ENCODE measurements around the gene KANSL2. TPM values are rescaled to one million over a fixed set of nuclear protein-coding genes. Genes with fewer than 3 reads are reported as not detected.

KANSL2 gene
- total RNA-seq, 1 donor from 2014 or later = 70.3 TPM

- peaks cover 11% of the 10 kb centered on the region for H3K36me3 ChIP-seq (ENCODE audit: control insufficient read depth, insufficient read depth, low read length)
- FAIRE-seq (no peak), DNase-seq (ENCODE audit: low read depth) (no peak)
- no peak for TF ChIP-seq CTCF (IDR thresholded peaks at IDR 0.05; ENCODE audit: insufficient read depth, low read length, severe bottlenecking)
- H3K4me3 ChIP-seq (ENCODE audit: low read depth, low read length) = no peak overlapping the region
- no peaks in the 10 kb centered on the region for H3K27me3 ChIP-seq (ENCODE audit: control insufficient read depth, insufficient read depth, low read length)
Measured at GRCh38 chr12:48693572-48693971, 11.5 kb upstream of the KANSL2 start.

DNA sequence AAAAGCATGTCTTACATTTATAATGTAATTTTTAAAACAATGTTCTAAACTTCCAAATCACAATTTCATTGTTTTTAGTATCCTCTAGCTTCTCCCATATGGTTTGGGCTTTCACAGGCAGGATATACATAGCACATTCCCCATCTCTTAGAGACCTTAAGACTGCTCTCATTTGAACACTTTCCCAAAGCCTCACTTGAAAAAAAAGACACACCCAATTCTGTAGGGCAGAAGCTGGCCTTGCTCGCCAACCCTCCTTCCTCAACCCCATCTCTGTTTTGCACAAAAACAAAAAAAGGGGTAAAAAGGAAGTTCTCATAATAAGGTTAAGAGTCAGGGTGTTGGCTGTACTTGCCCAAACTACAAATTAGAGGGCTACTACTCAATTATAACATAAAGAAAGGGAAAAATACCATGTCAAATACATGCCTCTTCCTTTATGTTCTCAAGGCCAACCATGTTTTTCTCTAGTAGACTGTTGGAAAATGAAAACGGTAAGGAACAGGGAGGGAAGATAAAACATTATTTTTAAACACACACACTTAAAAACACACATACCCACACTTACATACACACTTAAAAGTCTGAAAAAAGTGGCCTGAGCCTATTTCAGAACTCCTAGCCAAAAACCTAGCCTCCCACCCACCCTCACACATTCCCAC, 9.9 kb upstream of the KANSL2 start:
- peaks cover 11% of the 10 kb centered on the region for H3K36me3 ChIP-seq (ENCODE audit: control insufficient read depth, insufficient read depth, low read length)

DNA sequence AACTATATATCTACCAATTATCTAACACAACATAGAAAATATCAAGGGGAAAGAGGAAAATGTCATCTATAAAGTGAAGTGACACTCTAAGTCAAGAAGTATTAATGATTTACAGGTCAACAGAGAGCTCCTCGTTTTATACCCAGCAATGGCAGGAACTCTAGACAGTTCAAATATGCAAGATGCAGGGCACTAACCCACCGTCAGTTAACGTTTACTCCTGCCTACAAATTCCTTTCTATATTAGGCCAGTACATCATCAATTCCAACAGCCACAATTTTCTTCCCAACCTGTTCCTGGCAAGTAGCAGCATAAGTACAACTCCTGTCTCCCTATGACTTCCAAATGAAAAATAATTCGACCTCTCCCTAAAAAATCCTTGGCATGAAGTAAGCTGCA, 9.0 kb upstream of the KANSL2 start:
- H3K27me3 ChIP-seq (ENCODE audit: control insufficient read depth, insufficient read depth, low read length) = no peaks in the 10 kb centered on the region
- DNase-seq (ENCODE audit: low read depth) (no peak), FAIRE-seq (no peak)
- no peak overlapping the region for H3K4me3 ChIP-seq (ENCODE audit: low read depth, low read length)
- no peak for TF ChIP-seq CTCF (IDR thresholded peaks at IDR 0.05; ENCODE audit: insufficient read depth, low read length, severe bottlenecking)
- peaks cover 11% of the 10 kb centered on the region for H3K36me3 ChIP-seq (ENCODE audit: control insufficient read depth, insufficient read depth, low read length)

More for the DNA sequence above, 9.9 kb upstream of the KANSL2 start:
- no peak for FAIRE-seq
- Histone ChIP-seq H3K4me3 (ENCODE audit: low read depth, low read length) (no peak overlapping the region), H3K27me3 (ENCODE audit: control insufficient read depth, insufficient read depth, low read length) (no peaks in the 10 kb centered on the region)
- no peak for DNase-seq (ENCODE audit: low read depth)
- no peak for TF ChIP-seq CTCF (IDR thresholded peaks at IDR 0.05; ENCODE audit: insufficient read depth, low read length, severe bottlenecking)

DNA sequence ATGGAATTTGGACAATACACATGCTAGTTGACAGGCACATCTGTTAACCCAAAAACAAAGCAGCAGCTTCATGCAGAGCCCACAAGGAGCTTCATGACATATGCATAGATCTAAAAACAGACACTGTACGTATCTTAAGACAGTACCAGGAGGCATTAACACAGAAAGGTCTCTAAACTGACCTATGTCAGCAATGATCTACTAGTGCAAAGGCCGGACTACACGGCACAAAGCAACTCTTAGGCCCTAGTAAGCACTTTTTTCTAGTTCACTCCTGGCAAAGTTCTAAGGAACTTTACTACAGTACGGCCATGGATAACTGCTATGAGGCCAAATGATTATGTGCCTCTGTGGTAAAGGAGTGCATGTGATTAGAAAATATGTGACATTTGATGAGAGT, 8.4 kb upstream of the KANSL2 start:
- TF ChIP-seq CTCF (IDR thresholded peaks at IDR 0.05; ENCODE audit: insufficient read depth, low read length, severe bottlenecking) = no peak

GRCh38 chr12:48688836-48689235, 6.8 kb upstream of the KANSL2 start:
- FAIRE-seq = no peak

More for the DNA sequence above, 8.4 kb upstream of the KANSL2 start:
- no peak for FAIRE-seq
- Histone ChIP-seq H3K36me3 (ENCODE audit: control insufficient read depth, insufficient read depth, low read length) (peaks cover 11% of the 10 kb centered on the region), H3K27me3 (ENCODE audit: control insufficient read depth, insufficient read depth, low read length) (no peaks in the 10 kb centered on the region), H3K4me3 (ENCODE audit: low read depth, low read length) (no peak overlapping the region)
- DNase-seq (ENCODE audit: low read depth) = no peak

More at GRCh38 chr12:48688836-48689235, 6.8 kb upstream of the KANSL2 start:
- no peak for DNase-seq (ENCODE audit: low read depth)
- H3K36me3 ChIP-seq (ENCODE audit: control insufficient read depth, insufficient read depth, low read length) = peaks cover 8% of the 10 kb centered on the region
- H3K4me3 ChIP-seq (ENCODE audit: low read depth, low read length) = no peak overlapping the region
- TF ChIP-seq CTCF (IDR thresholded peaks at IDR 0.05; ENCODE audit: insufficient read depth, low read length, severe bottlenecking) = no peak
- H3K27me3 ChIP-seq (ENCODE audit: control insufficient read depth, insufficient read depth, low read length) = no peaks in the 10 kb centered on the region

Measured in bronchial epithelial cell (primary cell).